Measurements from ENCODE around the gene CROCC.
"Not testable (repeated sequence)": the region's sequence is repeated elsewhere in the genome, so short reads cannot be mapped to it uniquely, and the experiment has no call there.

The CROCC gene

GRCh38 chr1:16916036-16916880, 5.5 kb upstream of the CROCC start:
- DNase-seq, result not testable (repeated sequence)

- DNase-seq, result no peak
Measured at GRCh38 chr1:16918371-16918770, 3.4 kb upstream of the CROCC start.

- not testable (repeated sequence) for DNase-seq
Measured at GRCh38 chr1:16918936-16919665, 2.6 kb upstream of the CROCC start.

GRCh38 chr1:16920951-16921350, 780 bp upstream of the CROCC start:
- no peak for DNase-seq

- DNase-seq, result no peak
Measured at GRCh38 chr1:16922466-16922865, 735 bp downstream of the CROCC start.

- DNase-seq, result no peak
Measured at GRCh38 chr1:16922885-16923431, 1.2 kb downstream of the CROCC start.

GRCh38 chr1:16924216-16924918, 2.6 kb downstream of the CROCC start:
- no peak for DNase-seq

GRCh38 chr1:16924919-16925477, 3.3 kb downstream of the CROCC start:
- no peak for DNase-seq

- DNase-seq, result no peak
Measured at GRCh38 chr1:16925635-16926490, 4.1 kb downstream of the CROCC start.

GRCh38 chr1:16926491-16927073, 4.9 kb downstream of the CROCC start:
- DNase-seq, result no peak

- no peak for DNase-seq
Measured at GRCh38 chr1:16927256-16927655, 5.5 kb downstream of the CROCC start.

- no peak for DNase-seq
Measured at GRCh38 chr1:16927711-16928485, 6.2 kb downstream of the CROCC start.

GRCh38 chr1:16929146-16930041, 7.7 kb downstream of the CROCC start:
- DNase-seq, result not testable (repeated sequence)

- DNase-seq, result not testable (repeated sequence)
Measured at GRCh38 chr1:16931206-16931934, 9.6 kb downstream of the CROCC start.

GRCh38 chr1:16933945-16934344, 12.2 kb downstream of the CROCC start:
- DNase-seq, result not testable (repeated sequence)

GRCh38 chr1:16936580-16936979, 14.8 kb downstream of the CROCC start:
- not testable (repeated sequence) for DNase-seq

GRCh38 chr1:16938351-16939321, 16.9 kb downstream of the CROCC start:
- no peak for DNase-seq

All from CD4-positive, alpha-beta T cell treated with Interleukin-17A for 1 hour (primary cell).